NCI-H2227 treated with DMSO at 0.1 percent for 48 hours (cell line): ENCODE data around the gene EYS.

Experiments used
- DNase-seq: peaks from one replicate; lab custom pipeline; 2025; lab: John Stamatoyannopoulos, UW

EYS gene

DNA sequence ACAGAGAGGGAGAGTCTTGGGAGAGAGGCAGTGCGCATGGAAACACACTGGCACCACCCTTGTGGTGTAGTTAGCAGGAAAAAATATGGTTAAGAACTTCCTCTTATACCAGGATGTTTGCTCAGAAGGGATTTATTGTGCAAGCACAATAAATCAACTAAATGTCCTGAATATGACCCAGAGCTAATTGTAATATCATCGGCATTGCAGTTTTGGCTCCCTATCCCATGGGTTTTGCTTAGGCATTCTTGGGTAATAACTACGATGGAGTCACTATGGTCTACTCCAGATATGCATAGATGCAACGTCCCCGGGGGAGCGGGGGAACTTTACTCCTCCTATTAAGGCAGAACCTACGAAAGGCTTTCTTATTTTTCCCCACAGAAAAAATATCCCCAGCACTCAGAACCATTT, 751.6 kb downstream of the EYS start:
- no peak for DNase-seq

GRCh38 chr6:64949257-64949656, 757.8 kb downstream of the EYS start:
- DNase-seq: no peak

DNA sequence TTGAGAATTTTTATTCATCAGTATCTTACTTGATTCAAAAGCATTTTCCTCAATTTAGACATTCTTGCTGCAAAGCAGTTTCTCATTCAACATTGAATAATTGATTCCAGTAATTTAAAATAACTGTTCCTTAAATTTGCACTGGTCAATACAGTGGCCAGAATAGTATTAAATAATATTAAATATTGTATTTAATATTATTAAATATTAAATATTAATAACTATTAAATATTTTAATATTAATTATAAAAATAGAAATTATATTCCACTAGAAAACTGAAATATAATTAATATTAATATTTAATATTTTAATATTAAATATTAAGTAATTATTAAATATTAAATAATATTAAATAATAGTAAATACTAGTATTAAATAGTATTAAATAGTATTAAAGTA, 758.8 kb downstream of the EYS start:
- no peak for DNase-seq

DNA sequence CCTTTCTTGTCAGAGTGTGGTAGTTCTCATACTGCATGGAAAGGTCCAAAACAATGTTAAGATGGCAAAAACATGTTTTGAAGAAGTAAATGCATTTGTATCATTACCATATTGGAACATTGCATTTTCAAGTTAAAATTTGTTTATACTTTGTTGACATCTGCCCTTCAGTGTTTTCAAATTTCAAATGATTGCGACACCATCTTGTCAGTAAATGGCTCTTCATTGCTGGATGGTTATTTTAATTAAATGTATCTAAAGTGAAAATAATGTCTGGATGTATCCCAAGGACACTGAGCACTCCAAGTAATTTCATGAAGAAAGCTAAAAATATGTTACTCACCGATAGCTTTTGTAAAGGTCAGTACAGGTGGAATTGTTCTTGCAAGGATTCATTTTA, 761.6 kb downstream of the EYS start:
- DNase-seq: no peak

DNA sequence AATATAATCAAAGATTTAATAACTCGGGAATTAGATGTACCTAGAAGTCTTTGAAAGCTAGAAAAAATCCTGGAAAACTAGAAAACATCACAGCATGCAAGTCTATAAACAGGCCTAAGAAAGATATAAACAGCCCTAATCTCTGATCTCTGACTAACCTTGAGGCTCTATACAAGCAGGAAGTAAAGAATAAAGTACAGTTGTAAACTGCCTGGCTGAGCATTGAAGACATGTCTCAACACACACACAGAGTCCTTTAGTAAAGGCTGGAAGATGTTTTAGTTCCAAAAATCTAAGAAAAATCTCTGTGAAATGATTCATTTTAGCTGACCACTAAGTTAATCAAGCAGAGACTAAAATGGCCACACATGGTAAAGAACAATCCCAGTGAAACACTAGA, 774.5 kb downstream of the EYS start:
- no peak for DNase-seq

DNA sequence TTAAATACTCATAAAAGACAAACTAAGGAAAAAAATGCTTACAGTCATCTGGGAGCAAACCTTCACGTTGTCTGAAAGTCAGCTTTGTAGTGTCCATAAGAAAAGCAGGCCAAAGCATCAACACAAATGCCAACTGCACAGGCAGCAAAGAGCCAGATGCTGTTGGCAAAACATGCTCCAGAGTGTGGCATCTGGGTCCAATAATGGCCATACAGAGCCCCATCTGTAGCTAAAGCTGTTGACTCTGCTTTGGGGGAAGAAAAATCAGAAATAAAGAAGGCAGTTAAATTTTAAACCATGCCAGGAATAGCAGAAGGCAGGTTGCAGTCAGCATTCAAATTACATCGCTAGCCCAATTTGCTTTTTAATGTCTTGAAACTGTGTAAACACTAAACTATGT, 776.3 kb downstream of the EYS start:
- no peak for DNase-seq

DNA sequence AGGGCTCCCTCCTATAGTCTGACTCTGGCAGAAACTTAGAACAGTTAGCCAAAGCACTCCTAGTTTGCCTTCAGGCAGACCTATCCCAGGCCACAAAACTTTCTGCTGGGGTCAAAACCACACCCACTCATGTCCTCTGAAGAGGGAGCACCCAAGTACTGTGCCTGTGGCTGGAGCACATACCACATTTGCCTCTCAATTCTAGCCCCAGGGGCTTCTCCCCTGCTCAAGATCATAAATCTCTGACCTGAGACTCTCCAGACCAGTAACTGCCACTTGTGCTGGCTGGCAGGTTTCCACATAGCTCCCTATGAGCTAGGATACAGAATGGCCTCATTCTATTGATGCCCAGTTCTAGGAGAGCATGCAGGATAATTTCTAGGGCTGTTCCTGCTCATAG, 781.0 kb downstream of the EYS start:
- no peak for DNase-seq

DNA sequence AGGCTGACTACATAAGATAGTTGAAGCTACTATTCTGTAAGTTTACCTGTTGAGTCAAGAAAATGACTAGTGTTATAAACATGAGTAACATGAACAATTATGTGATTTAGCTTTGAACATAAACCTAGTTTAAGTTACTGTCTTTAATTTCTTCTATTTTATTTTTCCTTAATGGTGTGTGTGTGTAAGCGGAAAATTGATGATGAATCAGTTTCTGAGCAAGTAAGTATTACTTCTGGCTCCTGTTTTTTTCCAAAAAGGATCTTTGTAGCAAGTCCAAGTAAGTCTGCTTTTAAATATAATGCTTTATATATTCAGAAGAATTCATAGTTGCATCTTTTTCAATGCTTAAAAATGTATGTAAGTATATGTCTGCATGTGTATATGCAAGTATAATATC, 786.8 kb downstream of the EYS start:
- DNase-seq: no peak

- no peak for DNase-seq
Measured at GRCh38 chr6:64914124-64914523, 792.9 kb downstream of the EYS start.

DNA sequence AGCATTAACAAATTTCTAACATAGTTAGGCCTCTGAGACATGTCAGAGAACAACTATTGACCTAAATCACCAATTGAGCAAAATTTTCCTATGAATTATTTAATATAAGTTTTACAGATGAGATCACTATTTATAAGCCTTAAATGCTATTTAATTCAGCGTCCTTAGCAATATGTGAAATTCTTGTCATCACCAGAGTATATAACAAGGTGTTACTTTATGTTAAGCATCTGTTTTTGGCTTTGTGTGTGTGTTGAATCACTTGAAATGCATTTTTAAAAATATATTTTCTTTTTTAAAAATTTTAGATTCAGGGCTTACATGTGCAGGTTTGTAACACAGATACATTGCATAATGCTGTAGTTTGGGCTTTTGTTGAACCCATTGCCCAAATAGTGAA, 794.1 kb downstream of the EYS start:
- no peak for DNase-seq

- DNase-seq: no peak
Measured at GRCh38 chr6:64908104-64908503, 798.9 kb downstream of the EYS start.

DNA sequence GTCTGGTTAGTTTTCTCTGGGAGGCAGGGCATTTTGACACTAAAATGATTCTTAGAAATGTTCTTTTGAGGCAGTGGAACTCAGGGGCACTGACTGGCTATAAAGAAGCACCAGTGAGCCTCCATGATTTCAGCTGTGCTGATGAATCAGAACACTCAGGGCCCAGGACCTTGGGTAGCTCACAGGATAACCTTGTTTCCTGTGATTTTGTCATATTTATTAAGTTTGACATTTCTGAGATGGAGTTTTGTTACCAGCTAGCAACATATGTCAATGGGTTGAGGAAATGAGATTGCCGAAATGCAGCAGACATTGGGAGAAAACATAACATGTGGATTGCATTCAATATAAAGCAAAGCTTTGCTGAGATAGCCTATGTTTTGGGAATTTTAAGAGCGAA, 802.4 kb downstream of the EYS start:
- DNase-seq: no peak

DNA sequence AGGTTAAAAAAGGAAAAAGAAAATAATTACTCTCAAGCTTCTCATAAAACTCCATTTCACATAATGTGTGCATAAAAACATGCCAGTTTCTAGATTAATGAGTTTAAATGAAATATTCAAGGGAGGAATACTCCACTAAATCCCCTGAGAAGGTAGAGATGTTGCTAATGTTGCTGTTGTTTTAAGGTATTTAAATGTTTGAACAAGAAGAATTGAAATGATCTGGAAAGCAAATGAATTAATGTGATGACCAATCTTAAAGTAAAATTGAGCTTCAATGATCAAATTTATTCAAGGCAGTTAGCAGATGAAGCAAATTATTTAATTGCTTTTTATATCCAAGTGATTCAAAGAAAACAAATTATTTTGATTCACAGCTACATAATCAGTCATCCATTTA, 804.4 kb downstream of the EYS start:
- no peak for DNase-seq

- DNase-seq: no peak
Measured at GRCh38 chr6:64896939-64897338, 810.1 kb downstream of the EYS start.

GRCh38 chr6:64895945-64896344, 811.1 kb downstream of the EYS start:
- DNase-seq: no peak

- DNase-seq: no peak
Measured at GRCh38 chr6:64890609-64891008, 816.4 kb downstream of the EYS start.

- DNase-seq: no peak
Measured at GRCh38 chr6:64889144-64889543, 817.9 kb downstream of the EYS start.

DNA sequence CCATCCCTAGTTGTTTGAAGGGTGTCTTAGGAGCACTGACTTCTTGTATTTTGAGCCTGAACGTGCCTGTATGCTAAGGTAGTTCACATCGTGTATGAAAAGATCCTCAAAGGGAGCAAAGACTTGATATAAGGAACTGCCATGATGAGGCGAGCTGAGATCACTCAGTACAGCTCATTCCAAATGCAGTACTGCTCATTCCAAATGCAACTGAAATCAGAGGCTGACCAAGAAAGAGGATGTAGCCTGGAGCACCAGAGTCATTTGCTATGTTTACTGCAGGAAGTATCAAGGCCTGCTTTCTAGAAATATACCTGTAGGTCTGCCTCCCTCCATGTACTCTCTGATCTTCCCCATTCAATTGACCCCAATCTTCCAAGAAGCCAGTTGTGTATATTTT, 832.2 kb downstream of the EYS start:
- no peak for DNase-seq

GRCh38 chr6:64872633-64873032, 834.4 kb downstream of the EYS start:
- no peak for DNase-seq

- no peak for DNase-seq
Measured at GRCh38 chr6:64861039-64861651, 845.9 kb downstream of the EYS start.

DNA sequence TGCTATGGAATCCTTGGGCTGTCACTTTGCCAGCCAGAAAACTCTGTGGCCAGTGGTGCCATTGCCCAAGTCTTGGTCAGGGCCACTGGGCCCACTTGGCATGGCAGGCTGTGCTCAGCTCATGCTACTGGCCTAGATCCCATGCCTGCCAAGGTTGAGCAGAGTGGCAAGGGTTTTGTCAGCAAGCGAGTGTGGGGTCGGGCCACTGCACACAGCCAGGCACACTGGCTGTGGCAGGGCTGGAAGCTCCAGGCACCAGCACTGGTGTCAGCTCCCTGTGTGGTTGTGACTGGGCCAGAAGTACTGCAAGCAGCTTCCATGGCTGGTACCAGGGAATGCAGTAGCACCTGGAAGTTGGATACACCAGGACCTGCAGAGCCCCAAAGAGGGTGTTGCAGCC, 846.8 kb downstream of the EYS start:
- no peak for DNase-seq

DNA sequence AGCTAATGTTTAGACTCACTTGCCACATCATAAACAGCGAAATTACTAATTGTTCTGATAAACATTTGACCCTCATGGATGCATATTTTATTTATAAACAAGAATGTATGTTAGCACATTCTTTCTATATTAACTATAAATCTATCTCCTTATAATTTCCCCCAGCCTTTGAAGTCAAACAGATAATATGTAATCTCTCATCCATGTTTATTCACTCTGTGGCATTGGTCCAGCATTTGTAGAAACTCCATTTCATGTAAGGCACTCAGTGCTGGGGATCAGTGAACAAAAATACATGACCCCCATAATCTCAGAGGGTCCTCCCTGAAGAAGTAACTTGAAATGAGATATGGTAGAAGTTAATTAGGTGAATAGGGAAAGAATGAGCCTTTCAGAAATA, 856.9 kb downstream of the EYS start:
- DNase-seq: no peak

- DNase-seq: no peak
Measured at GRCh38 chr6:64848467-64848866, 858.6 kb downstream of the EYS start.

- DNase-seq: no peak
Measured at GRCh38 chr6:64847396-64847795, 859.6 kb downstream of the EYS start.

DNA sequence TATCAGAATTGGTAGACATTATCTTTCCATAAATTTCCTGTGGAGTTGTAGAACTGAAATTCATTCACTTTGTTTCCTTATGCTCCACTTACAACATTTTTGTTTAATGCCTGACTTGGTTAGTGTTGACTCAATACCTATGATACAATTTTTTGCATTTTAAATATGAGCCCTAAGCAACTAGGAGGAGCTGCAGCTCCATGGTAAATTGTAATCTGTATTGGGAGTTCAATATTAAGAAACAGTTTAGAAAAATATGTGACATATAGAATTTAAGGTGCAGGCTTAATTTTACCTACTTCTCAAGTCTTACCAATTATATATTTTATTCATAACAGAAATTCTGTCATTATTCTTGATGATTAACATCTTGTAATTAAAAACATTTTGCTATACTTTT, 868.3 kb downstream of the EYS start:
- no peak for DNase-seq
